ENCODE data around the gene SPRED2. TPM values are rescaled to one million over a fixed set of nuclear protein-coding genes. Genes with fewer than 3 reads are reported as not detected.
A peak's percentile ranks its signal among the peaks of the same experiment; 100 is the strongest.

SPRED2 gene
- total RNA-seq, 4 donors from 2014 or later = 21.9 to 28.8 (median 25.5) TPM

GRCh38 chr2:65395621-65396347 is 36.6 kb downstream of the SPRED2 start:
- H3K27me3 ChIP-seq = no peaks in the 10 kb centered on the region
- peak overlapping the region in 1 of 4 donors; percentile 38 for H3K27ac ChIP-seq
- WGBS, 2 donors = 69 to 76% methylated on average over 5 of the region's 5 CpGs
- DNase-seq (ENCODE audit: low spot score in 2 of 2) = no peak
- no peak overlapping the region for H3K4me3 ChIP-seq
- no peaks in the 10 kb centered on the region for H3K36me3 ChIP-seq
- TF ChIP-seq EP300 (IDR thresholded peaks at IDR 0.05) (no peak), POLR2A (IDR thresholded peaks at IDR 0.05) (no peak), CTCF (IDR thresholded peaks at IDR 0.05) (no peak)
- H3K9me3 ChIP-seq = no peaks in the 10 kb centered on the region
- H3K4me1 ChIP-seq = peaks cover 0 to 45% (median 13%) of the 10 kb centered on the region in 4 donors

- Histone ChIP-seq H3K4me3 (no peak overlapping the region), H3K27me3 (no peaks in the 10 kb centered on the region), H3K36me3 (no peaks in the 10 kb centered on the region), H3K9me3 (no peaks in the 10 kb centered on the region), H3K4me1 (peaks cover 0 to 59% (median 17%) of the 10 kb centered on the region in 4 donors), H3K27ac (no peak overlapping the region)
- WGBS, 2 donors = 69 to 72% methylated on average over 3 of the region's 3 CpGs
- TF ChIP-seq POLR2A (IDR thresholded peaks at IDR 0.05) (no peak), CTCF (IDR thresholded peaks at IDR 0.05) (no peak), EP300 (IDR thresholded peaks at IDR 0.05) (no peak)
- DNase-seq (ENCODE audit: low spot score in 2 of 2) = no peak
Measured at GRCh38 chr2:65393743-65394422, 38.5 kb downstream of the SPRED2 start.

DNA sequence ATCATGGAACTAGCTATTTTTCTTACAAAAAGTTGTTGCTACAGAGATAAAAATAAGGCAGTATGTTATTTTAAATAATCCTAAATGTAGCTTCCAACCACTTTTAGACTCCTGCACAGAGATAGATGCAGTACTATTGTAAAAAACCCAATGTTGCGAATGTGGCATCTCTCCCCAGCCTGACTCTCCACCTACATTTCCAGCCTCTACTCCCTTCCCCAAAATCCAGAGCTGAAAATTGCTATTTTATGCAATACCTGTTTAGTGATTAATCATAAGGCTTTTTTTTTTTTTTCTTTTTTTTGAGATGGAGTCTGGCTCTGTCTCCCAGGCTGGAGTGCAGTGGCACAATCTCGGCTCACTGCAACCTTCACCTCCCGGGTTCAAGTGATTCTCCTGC is 39.4 kb downstream of the SPRED2 start:
- WGBS, 2 donors = 89 to 94% methylated on average over 3 of the region's 3 CpGs
- peaks cover 0 to 62% (median 17%) of the 10 kb centered on the region in 4 donors for H3K4me1 ChIP-seq
- H3K36me3 ChIP-seq = no peaks in the 10 kb centered on the region

DNA sequence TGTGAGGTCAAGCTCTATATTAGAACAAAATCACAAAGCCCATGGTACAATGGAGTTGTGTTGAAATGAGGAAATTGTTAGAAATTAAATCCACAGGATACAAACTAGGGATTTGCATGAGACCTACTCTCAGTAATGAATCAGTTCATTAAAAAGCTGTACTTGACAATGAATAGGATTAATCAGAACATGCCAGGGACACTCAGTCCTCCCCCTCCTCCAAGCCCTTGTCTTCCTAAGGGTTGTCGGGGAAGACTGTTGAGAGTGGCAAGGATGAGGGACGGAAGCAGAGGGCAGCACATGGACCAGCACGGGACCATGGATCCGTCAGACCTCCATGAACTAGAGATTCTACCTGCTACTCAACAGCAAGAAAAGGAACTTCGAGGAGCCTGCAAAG is 39.8 kb downstream of the SPRED2 start:
- WGBS, 2 donors = 71 to 72% methylated on average over 5 of the region's 5 CpGs
- no peak for DNase-seq (ENCODE audit: low spot score in 2 of 2)
- H3K4me1 ChIP-seq = peaks cover 0 to 62% (median 17%) of the 10 kb centered on the region in 4 donors

More for the DNA sequence above, 39.4 kb downstream of the SPRED2 start:
- no peaks in the 10 kb centered on the region for H3K9me3 ChIP-seq
- TF ChIP-seq CTCF (IDR thresholded peaks at IDR 0.05) = no peak
- TF ChIP-seq EP300 (IDR thresholded peaks at IDR 0.05) = no peak
- no peak for TF ChIP-seq POLR2A (IDR thresholded peaks at IDR 0.05)
- H3K27me3 ChIP-seq = no peaks in the 10 kb centered on the region
- no peak for DNase-seq (ENCODE audit: low spot score in 2 of 2)
- H3K4me3 ChIP-seq = no peak overlapping the region
- no peak overlapping the region for H3K27ac ChIP-seq

More for the DNA sequence above, 39.8 kb downstream of the SPRED2 start:
- Histone ChIP-seq H3K27ac (no peak overlapping the region), H3K36me3 (no peaks in the 10 kb centered on the region), H3K4me3 (no peak overlapping the region), H3K9me3 (no peaks in the 10 kb centered on the region), H3K27me3 (no peaks in the 10 kb centered on the region)
- no peak for TF ChIP-seq EP300 (IDR thresholded peaks at IDR 0.05)
- no peak for TF ChIP-seq POLR2A (IDR thresholded peaks at IDR 0.05)
- TF ChIP-seq CTCF (IDR thresholded peaks at IDR 0.05) = no peak

Data from tibial nerve (tissue), 4 donors.